Activated gamma-delta T cell (primary cell): ENCODE measurements around the gene HBB.

Experiments used
- DNase-seq: peaks from one replicate; lab custom pipeline; 2025; lab: John Stamatoyannopoulos, UW

Gene HBB

DNA sequence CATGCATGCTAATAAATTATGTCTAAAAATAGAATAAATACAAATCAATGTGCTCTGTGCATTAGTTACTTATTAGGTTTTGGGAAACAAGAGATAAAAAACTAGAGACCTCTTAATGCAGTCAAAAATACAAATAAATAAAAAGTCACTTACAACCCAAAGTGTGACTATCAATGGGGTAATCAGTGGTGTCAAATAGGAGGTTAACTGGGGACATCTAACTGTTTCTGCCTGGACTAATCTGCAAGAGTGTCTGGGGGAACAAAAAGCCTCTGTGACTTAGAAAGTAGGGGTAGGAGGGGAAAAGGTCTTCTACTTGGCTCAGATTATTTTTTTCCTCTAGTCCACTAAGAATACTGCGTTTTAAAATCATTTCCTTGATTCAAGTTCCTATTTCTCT lies 810 bp upstream of the HBB start:
- no peak for DNase-seq

GRCh38 chr11:5225480-5225871 lies 1.4 kb downstream of the HBB start:
- no peak for DNase-seq

GRCh38 chr11:5224538-5225479 lies 2.1 kb downstream of the HBB start:
- DNase-seq = no peak

- no peak for DNase-seq
Observed at GRCh38 chr11:5223686-5224085, 3.2 kb downstream of the HBB start.

DNA sequence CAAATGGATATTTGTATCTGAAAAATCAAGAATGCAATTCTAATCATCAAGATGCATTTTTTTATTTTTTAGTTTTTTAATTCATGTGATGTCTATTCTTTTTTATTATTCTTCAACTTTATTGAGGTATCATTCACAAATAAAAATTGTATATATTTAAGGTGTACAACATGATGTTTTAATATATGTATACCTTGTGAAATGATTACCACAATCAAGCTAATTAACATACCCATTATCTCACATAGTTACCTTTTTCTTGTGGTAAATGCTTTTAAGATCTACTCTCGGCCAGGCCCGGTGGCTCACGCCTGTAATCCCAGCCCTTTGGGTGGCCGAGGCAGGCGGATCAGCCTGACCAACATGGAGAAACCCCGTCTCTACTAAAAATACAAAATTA lies 3.7 kb downstream of the HBB start:
- no peak for DNase-seq

DNA sequence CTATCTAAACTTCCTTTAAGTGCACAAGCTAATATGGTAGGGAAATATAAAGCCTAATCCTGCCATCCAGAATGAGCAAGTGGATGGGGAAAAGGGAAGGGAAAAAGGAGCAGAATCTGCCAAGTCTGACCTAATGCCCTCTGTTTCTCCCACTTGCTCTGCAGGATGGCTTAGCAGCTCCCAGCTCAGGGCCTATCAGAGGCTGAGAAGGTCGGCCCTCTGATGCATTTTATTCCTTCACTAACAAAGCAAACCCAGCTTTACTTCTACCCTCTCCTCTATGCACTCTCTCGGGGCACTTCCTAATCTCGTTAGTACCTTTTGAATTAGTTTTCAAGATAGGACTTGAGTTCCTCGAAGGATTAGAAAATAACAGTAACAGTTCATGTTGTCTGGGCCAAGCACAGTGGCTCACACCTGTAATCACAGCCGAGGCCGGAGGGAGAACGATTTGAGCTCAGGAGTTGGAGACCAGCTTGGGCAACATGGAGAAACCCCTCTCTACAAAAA lies 16.4 kb downstream of the HBB start:
- DNase-seq = no peak

DNA sequence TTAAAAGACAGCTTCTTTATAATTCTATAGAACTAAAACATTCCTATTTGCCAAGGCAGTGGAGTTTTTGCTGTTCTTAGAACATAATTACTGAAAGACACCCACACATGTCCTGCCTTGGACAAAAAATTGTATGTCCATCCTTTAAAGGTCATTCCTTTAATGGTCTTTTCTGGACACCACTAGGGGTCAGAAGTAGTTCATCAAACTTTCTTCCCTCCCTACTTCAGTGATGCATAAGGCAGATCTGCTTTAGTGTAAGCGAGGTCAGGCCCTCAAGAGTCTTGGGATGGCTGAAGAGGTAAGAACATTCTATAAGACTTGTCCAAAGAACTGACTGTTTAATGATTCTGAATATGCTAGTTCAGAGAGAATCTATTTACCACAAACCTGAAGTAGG lies 22.1 kb downstream of the HBB start:
- no peak for DNase-seq

DNA sequence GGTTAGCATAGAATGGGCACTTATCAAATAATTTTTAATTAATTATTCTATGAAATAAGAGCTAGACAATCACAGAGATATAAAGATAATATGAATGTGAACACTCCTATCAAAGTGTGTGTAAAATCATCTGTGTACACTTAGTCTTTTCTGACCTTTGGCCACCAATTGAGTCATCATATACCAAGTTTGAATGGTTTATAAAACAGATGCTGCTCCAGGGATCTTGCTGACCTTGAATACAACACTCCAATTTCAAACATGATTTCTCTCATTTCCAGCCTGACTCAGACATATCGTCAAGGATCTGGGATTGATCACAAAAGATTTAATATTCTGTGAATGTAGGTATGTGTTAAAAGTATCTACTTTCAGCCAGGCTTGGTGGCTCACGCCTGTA lies 23.5 kb downstream of the HBB start:
- no peak for DNase-seq

DNA sequence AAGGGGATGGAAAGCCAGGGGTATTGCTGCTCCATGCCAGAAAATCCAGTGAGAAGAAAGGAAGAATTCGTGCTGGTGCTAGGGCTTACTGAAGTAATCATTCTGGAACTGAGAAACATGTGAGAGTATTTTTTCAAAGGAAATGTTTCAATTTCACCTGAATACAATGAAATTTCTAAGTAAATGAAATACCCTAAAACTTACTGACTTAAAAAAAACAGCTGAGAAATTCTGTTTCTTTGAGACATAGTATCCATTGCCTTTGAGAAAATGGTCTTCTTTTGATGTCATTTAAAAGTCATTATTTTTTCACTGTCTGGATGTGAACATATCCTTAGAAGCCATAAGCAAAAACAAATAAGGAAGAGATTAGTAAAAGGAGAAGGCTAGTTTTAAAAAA lies 26.3 kb downstream of the HBB start, which contains the start of gene OR51V1:
Gene OR51V1, minus strand, starts transcription at position 101 of the 400 bp plus-strand sequence. Its CDS starts 0 bp downstream, at position 101.
- DNase-seq = no peak

GRCh38 chr11:5198285-5198684 lies 28.6 kb downstream of the HBB start:
- DNase-seq = no peak

DNA sequence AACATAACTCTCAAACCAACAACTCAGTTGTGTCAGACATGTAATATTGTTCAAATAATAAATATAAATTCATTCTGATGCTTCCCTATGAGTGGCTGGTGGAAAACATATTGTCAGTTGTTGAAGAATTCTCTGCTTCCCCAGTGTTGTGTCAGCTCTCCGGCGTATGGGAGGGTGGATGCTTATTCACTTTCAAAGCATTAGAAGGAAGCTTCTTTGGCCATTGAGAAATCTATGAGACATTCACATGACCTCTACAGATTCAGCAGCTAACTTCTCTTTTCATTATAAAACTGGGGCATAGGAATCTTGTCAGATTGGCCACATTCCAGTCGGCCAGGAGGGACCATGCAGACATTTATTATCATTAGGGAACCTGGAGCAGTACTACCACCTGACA lies 29.3 kb downstream of the HBB start:
- no peak for DNase-seq

- no peak for DNase-seq
Observed at GRCh38 chr11:5196731-5197130, 30.1 kb downstream of the HBB start.

DNA sequence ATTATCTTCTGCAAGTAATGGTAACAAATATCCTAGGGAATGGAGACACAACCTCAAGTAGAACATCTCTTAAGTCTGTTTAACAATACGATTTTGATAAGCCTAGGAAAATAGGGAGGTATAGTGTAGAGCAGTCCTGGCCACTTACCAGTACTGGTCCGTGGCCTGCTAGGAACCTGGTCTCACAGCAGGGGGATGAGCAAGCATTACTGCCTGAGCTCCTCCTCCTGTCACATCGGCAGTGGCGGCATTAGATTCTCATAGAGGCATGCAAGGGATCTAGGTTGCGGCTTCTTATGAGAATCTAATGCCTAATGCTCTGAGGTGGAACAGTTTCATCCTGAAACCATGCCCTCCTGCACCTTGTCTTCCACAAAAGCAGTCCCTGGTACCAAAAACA lies 30.8 kb downstream of the HBB start:
- no peak for DNase-seq

GRCh38 chr11:5192738-5193137 lies 34.1 kb downstream of the HBB start:
- DNase-seq = no peak

DNA sequence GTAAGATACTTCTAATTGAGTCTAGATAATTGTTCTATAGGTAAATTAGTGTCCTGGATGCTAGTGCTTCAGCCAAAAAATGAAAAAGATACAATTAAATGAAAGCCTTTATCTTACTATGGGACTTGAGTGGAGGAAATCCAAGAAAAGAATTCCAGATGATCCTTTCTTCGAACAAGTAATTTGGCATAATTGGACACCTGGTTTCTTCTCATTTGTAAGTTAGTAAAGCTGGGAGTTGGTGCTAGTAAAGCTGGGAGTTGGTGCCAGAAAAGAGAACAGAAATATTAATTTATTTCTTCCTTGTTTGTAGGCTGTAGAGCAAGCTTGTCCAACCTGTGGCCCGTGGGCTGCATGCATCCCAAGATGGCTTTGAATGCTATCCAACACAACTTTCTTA lies 38.7 kb downstream of the HBB start:
- DNase-seq = no peak

DNA sequence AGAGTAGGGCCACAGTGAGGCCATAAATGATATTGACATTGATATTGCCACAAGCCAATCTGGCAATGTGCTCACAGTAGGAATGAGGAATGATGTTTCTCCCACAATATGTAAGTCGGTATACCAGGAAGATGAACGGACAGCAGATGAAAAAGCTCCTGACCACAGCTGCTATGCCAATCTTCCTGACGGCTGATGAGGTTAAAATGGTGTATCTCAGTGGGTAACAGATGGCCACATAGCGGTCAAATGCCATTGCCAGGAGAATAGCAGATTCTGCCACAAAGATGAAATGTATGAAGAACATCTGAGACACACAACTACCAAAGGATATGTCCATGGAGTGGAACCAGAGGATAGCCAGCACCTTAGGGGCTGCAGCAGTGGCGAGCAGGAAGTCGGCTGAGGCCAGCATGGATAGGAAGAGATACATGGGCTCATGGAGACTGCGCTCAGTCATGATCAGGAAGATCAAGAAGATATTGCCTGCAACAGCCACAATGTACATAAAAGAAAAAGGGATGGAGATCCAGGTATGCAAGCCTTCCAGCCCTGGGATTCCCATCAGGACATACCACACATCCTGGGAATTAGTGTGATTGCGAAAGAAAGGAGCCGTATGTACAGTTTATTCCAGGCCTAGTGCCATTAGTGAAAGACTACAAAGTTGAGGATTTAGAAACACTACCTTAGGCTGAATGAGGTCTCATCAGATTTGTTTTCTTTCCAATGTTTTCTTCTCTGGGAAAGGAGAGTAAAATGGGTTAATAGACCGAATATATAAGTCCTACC lies 48.6 kb downstream of the HBB start:
- no peak for DNase-seq
